Umbilical cord (tissue), 2 donors: ENCODE measurements around the gene EGFL7. TPM values are rescaled to one million over a fixed set of nuclear protein-coding genes. Genes with fewer than 3 reads are reported as not detected.
A peak's percentile ranks its signal among the peaks of the same experiment; 100 is the strongest.
"Not testable (repeated sequence)": the region's sequence is repeated elsewhere in the genome, so short reads cannot be mapped to it uniquely, and the experiment has no call there.

Source experiments
- DNase-seq: peaks from one replicate; pipeline ENCODE4 v3.0.0-alpha.2; 2015; ENCODE audit warnings: low spot score
- total RNA-seq: library from RNA; depleted of rRNA; stranded (reverse); fragments of >200 nt; gene quantifications from one replicate; pipeline ENCODE4 v1.2.3, GENCODE V29; 2014; ENCODE audit warnings: low replicate concordance; ENCODE audit not compliant: insufficient read depth

Gene EGFL7
- total RNA-seq, 1 donor from 2014 or later, result 49.4 TPM

- no peak for DNase-seq
Measured at GRCh38 chr9:136697146-136697820, 34.6 kb downstream of the EGFL7 start.

- no peak for DNase-seq
Measured at GRCh38 chr9:136697821-136698526, 35.3 kb downstream of the EGFL7 start.

- no peak for DNase-seq
Measured at GRCh38 chr9:136698635-136699246, 36.0 kb downstream of the EGFL7 start.

DNA sequence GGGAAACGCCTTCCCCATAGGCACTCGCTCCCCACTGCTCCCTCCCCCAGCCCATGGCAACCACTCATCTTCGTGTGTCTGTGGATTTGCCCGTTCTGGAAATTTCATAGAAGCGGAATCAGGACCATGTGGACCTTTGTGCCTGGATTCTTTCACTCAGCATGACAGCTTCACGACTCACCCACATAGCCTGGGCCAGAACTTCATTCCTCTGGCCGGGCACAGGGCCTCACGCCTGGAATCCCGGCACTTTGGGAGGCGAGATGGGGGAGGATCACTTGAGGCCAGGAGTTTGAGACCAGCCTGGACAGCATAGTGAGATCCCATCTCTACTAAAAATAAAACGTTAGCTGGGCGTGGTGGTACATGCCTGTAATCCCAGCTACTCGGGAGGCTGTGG, 37.6 kb downstream of the EGFL7 start:
- DNase-seq, result peak; percentile 56

DNA sequence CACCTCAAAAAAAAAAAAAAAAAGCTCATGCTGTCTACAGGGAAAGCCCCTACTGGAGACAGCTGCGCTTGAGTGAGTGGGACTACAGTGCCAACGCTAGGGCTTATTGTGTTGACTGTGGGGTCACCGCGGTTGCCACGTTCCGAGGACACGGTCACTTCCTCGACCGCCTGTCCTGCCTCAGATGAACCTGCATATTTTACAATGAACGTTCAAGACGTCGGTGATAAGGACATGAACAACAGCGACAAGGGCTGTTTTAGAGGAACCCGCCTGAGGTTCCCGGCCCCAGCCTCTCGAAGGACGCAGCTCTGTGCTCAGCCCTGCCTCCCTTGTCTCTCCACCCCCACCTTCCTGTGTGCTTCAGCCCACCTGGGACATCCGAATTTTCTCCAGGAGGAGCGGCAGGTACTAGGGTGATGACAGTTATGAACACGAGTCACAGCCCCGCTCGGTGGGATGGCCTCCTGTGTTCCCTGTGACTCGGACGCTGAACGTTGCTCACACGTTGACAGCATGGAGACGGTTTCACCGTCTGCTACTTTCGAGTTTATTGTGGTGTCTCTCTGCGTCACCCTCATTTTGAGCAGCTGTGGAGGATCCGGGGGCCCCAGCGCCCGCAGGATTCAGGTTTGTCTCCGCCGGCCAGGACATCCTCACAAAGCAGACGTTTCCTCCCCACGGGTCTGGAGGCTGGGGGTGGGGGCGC, 38.4 kb downstream of the EGFL7 start:
- DNase-seq, result no peak

DNA sequence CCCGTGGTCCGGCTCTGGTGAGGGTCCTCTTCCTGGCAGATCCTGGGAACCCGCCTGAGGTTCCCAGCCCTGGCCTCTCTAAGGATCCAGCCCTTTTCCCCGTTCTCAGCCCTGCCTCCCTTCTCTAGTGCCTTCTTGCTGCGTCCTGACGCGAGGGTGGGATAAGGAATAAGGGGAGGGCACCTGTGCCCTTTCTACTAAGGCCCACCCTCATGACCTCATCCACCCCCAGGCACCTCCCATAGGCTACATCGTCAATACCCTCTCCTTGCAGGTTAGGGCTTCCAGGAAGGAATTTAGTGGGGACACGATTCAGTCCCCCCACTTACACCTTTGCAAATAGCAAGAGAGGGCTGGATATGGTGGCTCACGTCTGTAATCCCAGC, 38.9 kb downstream of the EGFL7 start:
- DNase-seq, result no peak

GRCh38 chr9:136703276-136703860, 40.7 kb downstream of the EGFL7 start:
- no peak for DNase-seq

- DNase-seq, result not testable (repeated sequence)
Measured at GRCh38 chr9:136704741-136705140, 42.0 kb downstream of the EGFL7 start.

GRCh38 chr9:136705564-136705963, 42.8 kb downstream of the EGFL7 start:
- no peak for DNase-seq

GRCh38 chr9:136707011-136707410, 44.3 kb downstream of the EGFL7 start:
- DNase-seq, result no peak

- no peak for DNase-seq
Measured at GRCh38 chr9:136707849-136708517, 45.3 kb downstream of the EGFL7 start.

GRCh38 chr9:136709454-136710109, 46.9 kb downstream of the EGFL7 start:
- no peak for DNase-seq

GRCh38 chr9:136710543-136710942, 47.8 kb downstream of the EGFL7 start:
- DNase-seq, result no peak

GRCh38 chr9:136711219-136711648, 48.5 kb downstream of the EGFL7 start:
- not testable (repeated sequence) for DNase-seq

DNA sequence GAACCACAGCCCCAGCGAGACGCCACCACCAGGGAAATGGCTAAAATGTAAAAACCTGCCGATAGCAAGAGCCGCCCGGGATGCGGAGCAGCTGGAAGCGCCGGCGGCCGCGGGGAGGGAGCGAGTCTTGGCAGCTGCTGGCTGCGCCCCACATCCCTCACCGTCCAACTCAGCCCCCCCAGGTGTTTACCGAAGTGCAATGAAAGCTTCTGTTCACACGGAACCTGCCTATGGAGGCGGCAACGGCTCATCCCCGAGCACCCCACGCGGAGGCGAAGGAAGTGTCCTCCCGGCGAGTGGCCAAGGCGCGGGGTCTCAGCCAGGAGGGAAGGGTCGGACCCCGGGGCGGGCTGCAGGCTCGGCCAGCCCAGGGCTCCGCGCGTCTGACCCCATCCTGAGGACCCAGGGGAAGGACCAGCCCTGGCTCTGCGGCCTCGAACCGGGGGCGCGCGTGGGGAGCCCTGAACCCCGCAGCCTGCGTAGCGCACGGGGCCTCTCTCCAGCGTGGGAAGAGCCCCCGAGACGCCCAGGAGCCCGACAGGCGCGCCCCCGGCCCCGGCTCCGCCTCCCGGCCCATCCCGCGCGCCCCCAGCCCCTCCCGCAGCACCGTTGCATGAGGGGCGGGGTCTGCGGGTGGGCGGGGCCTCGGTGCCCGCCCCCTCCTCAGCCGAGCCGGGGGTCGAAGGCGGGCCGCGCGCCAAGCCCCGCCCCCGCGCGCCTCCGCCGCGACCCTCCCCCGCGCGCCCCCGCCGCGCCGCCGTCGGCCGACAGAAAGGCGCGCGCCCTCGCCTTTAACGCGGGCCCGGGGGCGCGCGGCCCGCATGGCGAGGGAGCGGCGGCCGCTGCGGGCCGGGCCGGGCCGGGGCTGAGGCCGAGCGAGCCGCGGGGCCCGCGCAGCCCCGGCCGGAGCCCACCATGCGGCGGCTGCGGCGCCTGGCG, 49.3 kb downstream of the EGFL7 start, which contains the start of gene DIPK1B:
DIPK1B (plus strand) TSS at position 822 of the 939 bp plus-strand sequence; CDS start at position 916, 94 bp downstream.
- DNase-seq, result no peak

DNA sequence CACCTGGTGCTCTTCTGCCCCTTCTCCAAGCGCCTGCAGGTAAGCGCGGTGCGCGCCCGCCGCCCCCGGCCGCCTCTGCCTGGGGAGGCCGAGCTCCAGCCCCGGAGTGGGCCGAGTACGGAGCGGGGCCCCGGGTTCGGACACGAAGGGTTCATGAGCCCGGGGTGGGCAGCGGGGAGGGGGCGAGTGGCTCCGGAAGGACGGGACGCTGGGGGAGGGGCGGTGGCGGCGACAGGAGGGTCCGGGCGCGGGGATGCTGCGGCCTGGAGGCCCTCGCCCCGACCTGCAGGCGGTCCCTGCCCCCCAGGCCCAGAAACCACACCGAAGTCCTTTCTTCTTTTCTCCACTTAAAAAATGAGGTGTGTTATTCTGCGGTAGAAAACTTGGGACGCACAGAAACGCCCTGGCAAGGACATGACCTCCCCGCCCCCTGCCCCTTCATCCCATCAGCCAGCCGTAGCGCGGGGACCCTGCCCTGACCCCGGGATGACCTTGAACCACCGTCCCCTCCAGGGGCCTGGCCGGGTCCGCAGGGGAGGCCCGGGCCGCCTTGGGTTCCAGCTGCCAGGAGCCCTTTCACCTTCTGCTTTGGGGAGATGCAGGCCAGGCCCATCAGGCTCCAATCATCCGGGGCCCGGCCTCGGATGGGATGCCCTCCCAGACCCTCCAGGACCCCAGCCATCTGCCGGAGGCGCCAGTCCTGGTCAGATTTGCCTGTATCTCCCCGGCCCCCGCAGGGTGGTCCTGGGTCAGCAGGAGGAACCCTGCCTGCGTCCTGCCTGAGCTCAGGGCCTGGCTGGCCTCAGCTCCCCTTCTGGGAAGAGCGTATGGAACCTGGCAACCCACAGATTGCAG, 50.2 kb downstream of the EGFL7 start:
- no peak for DNase-seq

GRCh38 chr9:136713550-136713949, 50.8 kb downstream of the EGFL7 start:
- no peak for DNase-seq

- DNase-seq, result peak; percentile 50
Measured at GRCh38 chr9:136714096-136714892, 51.6 kb downstream of the EGFL7 start.
